Fibroblast of lung (primary cell): ENCODE measurements around the gene PLXNA2.

Source experiments
- CTCF ChIP-seq, 2 donors: IDR thresholded peaks in 1 of 2; conservative IDR thresholded peaks in 1 of 2; 1 replicate in 1 of 2; 2 replicates in 1 of 2; pipeline ENCODE4 v1.5.1; 2011 to 2012; ENCODE audit warnings: low read length in 2 of 2, control low read depth in 1 of 2, inconsistent platforms in 1 of 2, low read depth in 1 of 2, mild to moderate bottlenecking in 1 of 2
- EZH2 ChIP-seq: IDR thresholded peaks from 2 replicates; pipeline ENCODE4 v1.5.1; 2012; ENCODE audit warnings: low read length, control low read depth, mild to moderate bottlenecking; ENCODE audit errors: missing control alignments

DNA sequence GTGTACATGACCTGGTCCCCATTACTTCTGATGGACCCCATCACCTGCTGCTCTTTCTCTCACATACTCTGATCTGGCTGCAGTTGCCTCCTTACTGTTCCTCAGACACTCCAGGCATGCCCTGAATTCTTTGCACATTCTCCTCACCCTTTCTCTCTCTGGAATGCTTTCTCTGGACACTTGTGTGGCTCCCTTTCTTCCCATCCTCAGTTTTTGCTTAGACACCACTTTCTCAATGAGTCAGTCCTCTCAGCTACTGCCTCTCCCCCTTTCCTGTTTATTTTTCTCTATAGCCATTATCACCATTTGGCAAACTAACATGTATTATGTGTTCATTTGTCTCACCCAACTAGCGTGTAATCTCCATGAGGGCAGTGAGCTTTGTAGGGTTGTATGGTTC, 28.1 kb downstream of the PLXNA2 start:
- TF ChIP-seq EZH2 (no peak), CTCF (conservative IDR thresholded peaks at IDR 0.05 in 1 of 2, IDR thresholded peaks at IDR 0.05 in 1 of 2; ENCODE audit: low read depth in 1 of 2, low read length in 2 of 2) (no peak)
